ENCODE results near the gene KCNK4.

Gene KCNK4

GRCh38 chr11:64334764-64335735, 43.9 kb downstream of the KCNK4 start:
- Mint-ChIP-seq H3K36me3 (ENCODE audit: insufficient read depth) (peaks cover 20% of the 10 kb centered on the region), H3K4me3 (no peak overlapping the region), H3K27me3 (no peaks in the 10 kb centered on the region), H3K4me1 (ENCODE audit: low read depth in 2 of 2) (peaks cover 24% of the 10 kb centered on the region in 2 donors), H3K27ac (no peak overlapping the region), H3K9me3 (no peaks in the 10 kb centered on the region)
- ATAC-seq (replicated peaks): no peak
- DNase-seq: no peak

- DNase-seq (no peak), ATAC-seq (replicated peaks) (no peak)
- H3K27ac Mint-ChIP-seq: peak overlapping the region in 1 of 2 donors; percentile 60
- peaks cover 31% of the 10 kb centered on the region for H3K36me3 Mint-ChIP-seq (ENCODE audit: insufficient read depth)
- no peaks in the 10 kb centered on the region for H3K9me3 Mint-ChIP-seq
- peak overlapping the region in 1 of 2 donors; percentile 8 for H3K4me3 Mint-ChIP-seq
- no peaks in the 10 kb centered on the region for H3K27me3 Mint-ChIP-seq
- peaks cover 26 to 41% of the 10 kb centered on the region in 2 donors for H3K4me1 Mint-ChIP-seq (ENCODE audit: low read depth in 2 of 2)
Observed at GRCh38 chr11:64337538-64338249, 46.6 kb downstream of the KCNK4 start.

DNA sequence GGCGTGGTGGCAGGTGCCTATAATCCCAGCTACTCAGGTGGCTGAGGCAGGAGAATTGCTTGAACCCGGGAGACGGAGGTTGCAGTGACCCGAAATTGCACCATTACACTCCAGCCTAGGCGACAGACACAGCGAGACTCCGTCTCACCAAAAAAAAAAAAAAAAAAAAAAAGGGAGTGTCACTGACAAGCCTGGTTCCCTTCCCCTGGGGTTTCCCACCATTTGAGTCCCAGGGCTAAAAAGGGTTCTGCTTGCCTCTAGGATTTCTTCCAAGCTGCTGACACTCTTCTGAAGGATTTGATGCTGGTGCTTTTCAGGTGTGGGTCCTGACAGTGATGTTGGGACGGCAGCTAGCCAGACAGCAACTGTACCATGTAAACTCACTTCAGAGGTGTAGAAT, 47.6 kb downstream of the KCNK4 start:
- DNase-seq (no peak), ATAC-seq (replicated peaks) (no peak)
- Mint-ChIP-seq H3K4me3 (peak overlapping the region; percentile 93 to 94), H3K9me3 (no peaks in the 10 kb centered on the region), H3K36me3 (ENCODE audit: insufficient read depth) (peaks cover 31% of the 10 kb centered on the region), H3K27me3 (no peaks in the 10 kb centered on the region), H3K4me1 (ENCODE audit: low read depth in 2 of 2) (peaks cover 26 to 44% of the 10 kb centered on the region in 2 donors), H3K27ac (peak overlapping the region; percentile 98 to 99)

DNA sequence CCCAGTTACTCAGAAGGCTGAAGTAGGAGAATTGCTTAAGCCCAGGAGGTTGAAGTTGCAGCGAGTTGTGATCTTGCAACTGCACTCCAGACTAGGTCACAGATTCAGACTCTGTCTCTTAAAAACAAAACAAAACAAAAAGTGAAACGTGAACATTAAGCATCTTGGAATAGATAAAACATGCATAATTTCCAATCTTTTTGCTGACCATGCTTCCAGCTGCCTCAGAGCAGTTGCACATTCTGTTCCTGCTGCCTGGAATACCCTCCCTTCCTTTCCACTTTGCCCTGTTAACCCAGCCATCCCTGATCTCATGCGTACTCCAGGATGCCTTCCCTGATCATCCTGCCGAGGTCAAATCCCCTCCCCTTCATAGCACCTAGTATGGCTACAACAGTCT, 48.2 kb downstream of the KCNK4 start:
- peak overlapping the region; percentile 98 to 99 for H3K27ac Mint-ChIP-seq
- no peak for ATAC-seq (replicated peaks)
- no peak for DNase-seq
- H3K27me3 Mint-ChIP-seq: no peaks in the 10 kb centered on the region
- H3K4me1 Mint-ChIP-seq (ENCODE audit: low read depth in 2 of 2): peaks cover 26 to 45% of the 10 kb centered on the region in 2 donors
- H3K4me3 Mint-ChIP-seq: peak overlapping the region; percentile 93 to 94
- no peaks in the 10 kb centered on the region for H3K9me3 Mint-ChIP-seq
- peaks cover 31% of the 10 kb centered on the region for H3K36me3 Mint-ChIP-seq (ENCODE audit: insufficient read depth)

DNA sequence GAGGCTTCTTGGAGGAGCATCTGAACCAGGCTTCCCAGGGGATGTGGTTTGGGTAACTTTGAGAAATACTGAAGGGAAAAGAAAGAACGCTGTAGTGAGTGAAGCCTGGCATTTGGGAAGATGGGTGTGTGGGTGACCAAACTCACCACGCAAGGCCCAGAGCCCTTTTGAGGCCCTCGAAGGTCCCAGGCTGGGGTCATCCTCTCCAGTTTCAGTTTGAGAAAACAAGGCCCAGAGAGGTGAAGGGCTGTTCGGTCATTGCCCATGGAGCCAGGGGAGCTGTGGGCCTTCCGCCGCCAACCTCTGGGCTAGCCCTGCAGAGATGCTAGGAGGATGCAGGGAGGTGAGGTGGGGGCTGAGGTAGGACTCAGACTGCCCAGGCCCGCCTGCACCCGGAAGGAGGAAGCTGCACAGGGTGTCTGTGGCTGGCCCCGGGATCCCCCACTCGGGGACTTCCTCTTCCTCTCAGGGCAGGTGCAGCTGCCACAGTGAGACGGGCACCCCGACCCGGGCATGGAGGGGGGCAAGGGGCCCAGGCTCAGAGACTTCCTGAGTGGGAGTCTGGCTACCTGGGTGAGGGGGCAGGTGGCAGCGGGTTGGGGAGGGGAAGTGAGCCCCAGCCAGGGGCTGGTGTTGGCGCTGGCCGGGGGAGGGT, 48.8 kb downstream of the KCNK4 start, which contains the start of gene CCDC88B:
Gene CCDC88B, plus strand, starts transcription at position 451 of the 655 bp plus-strand sequence. Its CDS starts 63 bp downstream, at position 514.
- ATAC-seq (replicated peaks): peak; percentile 92
- Mint-ChIP-seq H3K27me3 (no peaks in the 10 kb centered on the region), H3K4me1 (ENCODE audit: low read depth in 2 of 2) (peaks cover 26 to 48% of the 10 kb centered on the region in 2 donors), H3K36me3 (ENCODE audit: insufficient read depth) (peaks cover 31% of the 10 kb centered on the region), H3K4me3 (peak within 1 kb of the TSS; percentile 93 to 94), H3K27ac (peak within 1 kb of the TSS; percentile 98 to 99), H3K9me3 (no peaks in the 10 kb centered on the region)
- peak; percentile 88 to 90 (median 90) for DNase-seq

DNA sequence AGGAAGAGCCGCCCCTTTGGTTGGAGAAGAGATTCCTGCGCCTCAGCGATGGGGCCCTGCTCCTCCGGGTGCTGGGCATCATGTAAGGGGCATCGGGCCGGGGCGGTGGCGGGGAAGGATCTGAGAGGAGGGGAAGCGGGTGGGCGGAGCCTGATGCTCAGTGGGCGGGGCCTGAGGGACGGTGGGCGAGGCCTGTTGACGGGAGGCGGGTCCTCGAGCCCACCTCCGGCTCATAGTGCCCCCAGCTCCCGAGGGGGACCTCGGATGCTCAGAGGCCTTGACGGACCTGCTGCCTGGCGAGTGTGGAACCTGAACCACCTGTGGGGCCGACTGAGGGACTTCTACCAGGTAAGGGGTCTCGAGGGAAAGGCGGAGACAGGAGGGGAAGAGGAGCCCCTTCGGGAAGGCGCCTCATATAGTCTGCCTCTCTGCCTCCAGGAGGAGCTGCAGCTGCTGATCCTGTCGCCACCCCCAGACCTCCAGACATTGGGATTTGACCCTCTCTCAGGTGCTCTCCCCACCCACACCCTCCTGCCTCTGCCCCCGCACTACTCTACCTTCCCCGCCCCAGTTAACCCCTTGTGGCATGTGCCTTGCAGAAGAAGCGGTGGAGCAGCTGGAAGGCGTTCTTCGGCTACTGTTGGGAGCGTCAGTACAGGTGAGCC, 49.7 kb downstream of the KCNK4 start:
- H3K9me3 Mint-ChIP-seq: no peaks in the 10 kb centered on the region
- H3K27me3 Mint-ChIP-seq: no peaks in the 10 kb centered on the region
- peak overlapping the region; percentile 93 to 94 for H3K4me3 Mint-ChIP-seq
- peaks cover 31 to 53% of the 10 kb centered on the region in 2 donors for H3K4me1 Mint-ChIP-seq (ENCODE audit: low read depth in 2 of 2)
- DNase-seq (peak; percentile 74 to 80 (median 75)), ATAC-seq (replicated peaks) (peak; percentile 37)
- peak overlapping the region; percentile 98 to 99 for H3K27ac Mint-ChIP-seq
- peaks cover 31% of the 10 kb centered on the region for H3K36me3 Mint-ChIP-seq (ENCODE audit: insufficient read depth)

- H3K36me3 Mint-ChIP-seq (ENCODE audit: insufficient read depth): peaks cover 35% of the 10 kb centered on the region
- no peak for ATAC-seq (replicated peaks)
- peak overlapping the region; percentile 28 to 99 for H3K27ac Mint-ChIP-seq
- DNase-seq: no peak
- peak overlapping the region; percentile 93 to 94 for H3K4me3 Mint-ChIP-seq
- H3K9me3 Mint-ChIP-seq: no peaks in the 10 kb centered on the region
- H3K27me3 Mint-ChIP-seq: no peaks in the 10 kb centered on the region
- H3K4me1 Mint-ChIP-seq (ENCODE audit: low read depth in 2 of 2): peaks cover 31 to 53% of the 10 kb centered on the region in 2 donors
Observed at GRCh38 chr11:64341429-64341828, 50.3 kb downstream of the KCNK4 start.

DNA sequence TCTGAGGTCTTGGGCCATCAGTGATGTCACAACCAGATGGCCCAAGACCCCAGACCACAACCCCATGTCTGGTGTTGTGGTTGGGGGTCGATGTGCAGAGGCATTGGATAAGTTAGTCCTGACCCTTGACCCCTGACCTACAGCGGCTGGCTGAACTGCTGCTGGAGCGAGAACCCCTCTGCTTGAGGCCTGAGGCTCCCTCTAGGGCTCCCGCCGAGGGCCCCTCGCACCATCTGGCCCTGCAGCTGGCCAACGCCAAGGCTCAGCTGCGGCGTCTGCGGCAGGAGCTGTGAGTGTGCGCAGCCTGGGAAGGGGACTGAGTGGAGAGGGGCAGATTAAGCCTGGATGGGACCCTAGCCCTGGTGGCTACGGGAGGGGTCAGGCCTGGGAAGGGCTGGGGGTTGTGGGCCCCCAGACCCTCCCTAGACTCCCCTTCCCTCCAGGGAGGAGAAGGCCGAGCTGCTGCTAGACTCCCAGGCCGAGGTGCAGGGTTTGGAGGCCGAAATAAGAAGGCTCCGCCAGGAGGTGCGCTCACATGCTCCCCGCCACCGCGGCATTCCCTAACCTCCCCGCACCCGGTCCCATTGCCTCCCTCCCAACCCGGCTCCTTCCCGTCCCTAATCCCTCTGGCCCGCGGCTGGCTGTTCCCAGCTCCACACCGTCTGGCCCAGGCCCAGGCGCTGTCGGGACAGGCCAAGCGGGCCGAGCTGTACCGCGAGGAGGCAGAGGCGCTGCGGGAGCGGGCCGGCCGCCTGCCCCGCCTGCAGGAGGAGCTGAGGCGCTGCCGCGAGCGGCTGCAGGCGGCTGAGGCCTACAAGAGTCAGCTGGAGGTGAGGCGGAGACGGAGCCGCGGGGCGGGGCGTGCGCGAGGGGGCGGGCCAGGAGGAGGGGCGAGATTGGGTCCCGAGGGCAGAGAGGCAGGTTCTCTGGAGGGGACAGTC, 51.0 kb downstream of the KCNK4 start:
- H3K27me3 Mint-ChIP-seq: no peaks in the 10 kb centered on the region
- peak overlapping the region; percentile 28 to 49 for H3K27ac Mint-ChIP-seq
- peaks cover 31 to 53% of the 10 kb centered on the region in 2 donors for H3K4me1 Mint-ChIP-seq (ENCODE audit: low read depth in 2 of 2)
- peak; percentile 93 to 94 (median 93) for DNase-seq
- ATAC-seq (replicated peaks): peak; percentile 62
- H3K9me3 Mint-ChIP-seq: no peaks in the 10 kb centered on the region
- H3K36me3 Mint-ChIP-seq (ENCODE audit: insufficient read depth): peaks cover 42% of the 10 kb centered on the region
- peak overlapping the region; percentile 93 to 94 for H3K4me3 Mint-ChIP-seq

- H3K4me1 Mint-ChIP-seq (ENCODE audit: low read depth in 2 of 2): peaks cover 31 to 49% of the 10 kb centered on the region in 2 donors
- no peaks in the 10 kb centered on the region for H3K27me3 Mint-ChIP-seq
- no peak for DNase-seq
- no peaks in the 10 kb centered on the region for H3K9me3 Mint-ChIP-seq
- no peak for ATAC-seq (replicated peaks)
- H3K4me3 Mint-ChIP-seq: peak overlapping the region; percentile 93 to 94
- peak overlapping the region in 1 of 2 donors; percentile 28 for H3K27ac Mint-ChIP-seq
- H3K36me3 Mint-ChIP-seq (ENCODE audit: insufficient read depth): peaks cover 46% of the 10 kb centered on the region
Observed at GRCh38 chr11:64342869-64343745, 52.0 kb downstream of the KCNK4 start.

GRCh38 chr11:64343767-64344559, 52.9 kb downstream of the KCNK4 start:
- H3K4me3 Mint-ChIP-seq: no peak overlapping the region
- no peaks in the 10 kb centered on the region for H3K9me3 Mint-ChIP-seq
- ATAC-seq (replicated peaks) (no peak), DNase-seq (no peak)
- no peaks in the 10 kb centered on the region for H3K27me3 Mint-ChIP-seq
- H3K36me3 Mint-ChIP-seq (ENCODE audit: insufficient read depth): peaks cover 43% of the 10 kb centered on the region
- H3K4me1 Mint-ChIP-seq (ENCODE audit: low read depth in 2 of 2): peaks cover 29 to 47% of the 10 kb centered on the region in 2 donors
- H3K27ac Mint-ChIP-seq: peak overlapping the region in 1 of 2 donors; percentile 38

Measured in effector memory CD8-positive, alpha-beta T cell (primary cell).